AG09319 (cell line): ENCODE measurements around the gene RYK.

Experiments used
- DNase-seq: peaks from one replicate; pipeline ENCODE4 v3.0.0-alpha.2; 2010; ENCODE audit warnings: low read depth; ENCODE audit errors: extremely low read depth
- CTCF ChIP-seq: IDR thresholded peaks from 2 replicates; pipeline ENCODE4 v1.5.1; 2011; ENCODE audit warnings: low read depth, mild to moderate bottlenecking, inconsistent platforms, low read length, moderate library complexity

RYK gene

GRCh38 chr3:134199240-134199639 lies 51.4 kb downstream of the RYK start:
- TF ChIP-seq CTCF, result no peak
- DNase-seq, result no peak

DNA sequence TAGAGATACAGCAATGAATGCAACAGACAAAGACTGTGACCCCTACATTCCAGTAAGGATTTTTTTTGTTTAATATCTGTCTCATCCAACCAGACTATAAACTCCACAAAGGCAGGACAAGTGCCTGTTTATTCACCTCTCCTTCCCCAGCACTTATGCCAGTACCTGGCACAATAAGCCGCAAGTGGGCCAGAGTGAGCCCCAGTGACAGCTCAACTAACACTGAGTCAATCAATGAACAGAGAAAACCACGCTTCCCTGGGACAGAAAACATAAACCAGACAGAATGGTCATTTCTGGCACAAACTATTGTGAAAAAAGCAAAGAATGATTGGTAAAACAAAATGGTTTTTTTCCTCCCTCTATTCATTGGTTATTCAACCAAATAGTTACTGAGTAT lies 52.2 kb downstream of the RYK start:
- no peak for DNase-seq

DNA sequence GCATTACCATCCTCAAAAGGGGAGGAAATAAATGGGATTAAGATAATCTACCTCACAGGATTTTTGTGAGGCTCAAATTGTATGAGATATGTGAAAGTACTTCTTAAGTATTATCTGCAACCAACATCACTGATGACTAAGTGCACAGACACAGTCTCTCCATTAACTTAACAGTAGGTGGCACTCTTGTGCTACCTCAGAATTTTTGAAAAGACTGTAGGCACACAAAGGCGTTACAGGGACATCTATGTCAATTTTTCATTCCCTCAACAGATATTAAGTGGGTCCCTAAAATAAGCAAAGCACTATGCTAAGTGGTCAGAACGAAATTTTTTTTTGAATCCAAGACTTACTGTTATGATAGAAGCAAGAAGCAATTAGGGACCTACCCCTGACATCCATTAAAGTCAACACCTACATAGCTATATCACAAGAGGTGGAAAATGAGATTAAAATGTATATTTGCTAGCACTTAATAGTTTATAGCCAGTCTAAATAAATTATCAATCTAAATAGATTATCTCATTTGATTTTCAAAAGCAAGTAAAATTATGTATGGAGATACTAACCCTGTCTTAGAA lies 52.9 kb downstream of the RYK start:
- peak; percentile 78 for TF ChIP-seq CTCF
- peak; percentile 19 for DNase-seq

More for the DNA sequence above, 52.2 kb downstream of the RYK start:
- TF ChIP-seq CTCF, result no peak

- no peak for DNase-seq
- TF ChIP-seq CTCF, result no peak
Observed at GRCh38 chr3:134194247-134194646, 56.4 kb downstream of the RYK start.

- no peak for TF ChIP-seq CTCF
- no peak for DNase-seq
Observed at GRCh38 chr3:134190250-134190649, 60.4 kb downstream of the RYK start.

GRCh38 chr3:134189849-134190248 lies 60.8 kb downstream of the RYK start:
- no peak for DNase-seq
- no peak for TF ChIP-seq CTCF

DNA sequence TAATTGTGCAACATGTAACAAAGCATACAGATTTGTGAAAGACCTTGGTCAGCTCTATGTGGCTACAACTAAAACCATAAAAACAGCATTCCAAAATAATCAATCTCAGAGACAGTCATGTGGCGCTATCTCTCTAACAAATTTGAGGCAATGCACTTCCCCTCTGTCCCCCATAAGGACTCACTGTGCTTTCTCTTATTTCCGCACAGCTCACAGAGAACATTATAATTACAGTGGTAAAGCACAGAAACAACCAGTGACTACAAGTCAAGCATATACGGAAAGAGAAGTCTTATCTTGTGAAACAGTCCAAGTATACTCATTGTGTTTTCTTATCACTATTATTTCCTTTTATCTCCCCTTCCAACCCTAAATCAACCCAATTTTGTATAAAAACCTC lies 64.3 kb downstream of the RYK start:
- no peak for DNase-seq
- no peak for TF ChIP-seq CTCF
